Activated naive CD8-positive, alpha-beta T cell treated with anti-CD3 and anti-CD28 coated beads, Interleukin-2, amount 50 U/mL, for 24 hours (primary cell): ENCODE data around the gene GUCA2B.

Experiments used
- ATAC-seq: fragments of 150-1000 bp; cut with Tn5 transposase; one replicate; pipeline ENCODE4 v1.10.0; 2021
- DNase-seq: peaks from one replicate; pipeline ENCODE4 v3.0.0; 2021
- H3K27ac Mint-ChIP-seq: one replicate; pipeline ENCODE4 v1.8.0; 2021; ENCODE audit warnings: mild to moderate bottlenecking, mixed read lengths
- H3K27me3 Mint-ChIP-seq: one replicate; pipeline ENCODE4 v1.8.0; 2021; ENCODE audit warnings: mixed read lengths
- H3K36me3 Mint-ChIP-seq: one replicate; pipeline ENCODE4 v1.8.0; 2021; ENCODE audit warnings: low read depth, mixed read lengths
- H3K4me1 Mint-ChIP-seq: one replicate; pipeline ENCODE4 v1.8.0; 2021; ENCODE audit warnings: mixed read lengths
- H3K4me3 Mint-ChIP-seq: one replicate; pipeline ENCODE4 v1.8.0; 2021; ENCODE audit warnings: mild to moderate bottlenecking, moderate library complexity, mixed read lengths
- H3K9me3 Mint-ChIP-seq: one replicate; pipeline ENCODE4 v1.8.0; 2021; ENCODE audit warnings: mixed read lengths

Gene GUCA2B

DNA sequence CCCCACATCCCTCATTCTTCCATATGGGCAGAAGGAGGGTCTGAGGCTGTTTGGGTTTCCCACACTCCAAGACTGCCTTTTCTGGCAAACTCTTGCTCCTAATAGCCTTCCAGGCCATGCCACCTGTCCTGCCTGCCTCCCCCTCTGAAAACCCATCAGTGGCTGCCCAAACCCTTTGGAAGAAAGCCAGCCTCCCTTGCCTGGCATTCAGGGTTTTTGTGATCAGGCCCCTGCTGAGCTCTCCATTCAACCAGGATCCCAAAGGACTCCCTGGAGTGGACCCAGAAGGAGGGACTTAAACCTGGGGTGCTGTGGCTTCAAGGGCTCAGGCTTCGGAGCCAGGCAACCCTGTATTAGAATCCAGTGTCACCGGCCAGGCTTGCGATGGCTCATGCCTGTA lies 15.6 kb downstream of the GUCA2B start:
- no peaks in the 10 kb centered on the region for H3K9me3 Mint-ChIP-seq
- no peaks in the 10 kb centered on the region for H3K36me3 Mint-ChIP-seq
- H3K27me3 Mint-ChIP-seq = no peaks in the 10 kb centered on the region
- no peak overlapping the region for H3K4me3 Mint-ChIP-seq
- no peak for DNase-seq
- no peak for ATAC-seq
- no peaks in the 10 kb centered on the region for H3K4me1 Mint-ChIP-seq
- H3K27ac Mint-ChIP-seq = no peak overlapping the region

DNA sequence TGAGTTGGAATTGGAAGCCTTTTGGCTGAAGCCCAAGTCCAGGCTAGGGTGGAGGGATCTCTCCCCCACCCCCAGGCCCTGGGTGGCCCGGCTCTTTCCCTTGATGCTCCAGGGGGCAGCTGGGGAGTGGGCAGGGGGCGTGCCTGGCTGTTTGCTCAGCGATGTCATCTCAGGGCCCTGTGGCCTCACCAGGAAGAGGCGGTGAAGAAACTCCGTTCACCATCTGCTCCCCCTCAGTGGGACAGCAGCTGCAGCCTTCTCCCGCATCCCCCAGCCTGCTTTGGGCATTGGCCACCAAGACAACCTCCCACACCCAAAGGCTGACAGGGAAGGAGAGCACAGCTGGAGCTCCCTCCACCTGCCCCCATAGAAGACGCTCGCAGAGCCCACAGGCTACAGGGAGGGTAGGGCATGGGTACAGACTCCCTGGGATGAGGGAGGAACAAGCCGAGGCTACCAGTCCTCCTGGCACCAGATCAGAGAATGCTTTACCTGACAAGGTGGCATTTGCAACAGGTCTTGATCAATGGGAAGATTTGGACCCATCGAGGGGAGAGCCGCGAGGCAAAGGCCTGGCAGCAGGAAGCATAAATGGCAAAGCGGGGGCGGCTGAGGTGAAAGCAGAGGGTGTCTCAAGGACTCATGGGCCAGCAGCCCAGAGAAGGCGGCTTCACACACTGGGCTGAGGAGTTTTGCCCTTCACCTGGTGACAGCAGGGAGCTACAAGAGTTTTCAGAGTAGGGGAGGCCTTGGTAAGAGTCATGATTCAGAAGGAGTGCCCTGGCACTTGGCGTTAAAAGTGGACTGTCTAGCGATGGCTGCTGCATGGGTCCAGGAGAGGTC lies 17.8 kb downstream of the GUCA2B start:
- no peaks in the 10 kb centered on the region for H3K9me3 Mint-ChIP-seq
- no peak overlapping the region for H3K4me3 Mint-ChIP-seq
- no peaks in the 10 kb centered on the region for H3K36me3 Mint-ChIP-seq
- H3K27ac Mint-ChIP-seq = no peak overlapping the region
- no peaks in the 10 kb centered on the region for H3K27me3 Mint-ChIP-seq
- no peak for DNase-seq
- H3K4me1 Mint-ChIP-seq = no peaks in the 10 kb centered on the region
- no peak for ATAC-seq

DNA sequence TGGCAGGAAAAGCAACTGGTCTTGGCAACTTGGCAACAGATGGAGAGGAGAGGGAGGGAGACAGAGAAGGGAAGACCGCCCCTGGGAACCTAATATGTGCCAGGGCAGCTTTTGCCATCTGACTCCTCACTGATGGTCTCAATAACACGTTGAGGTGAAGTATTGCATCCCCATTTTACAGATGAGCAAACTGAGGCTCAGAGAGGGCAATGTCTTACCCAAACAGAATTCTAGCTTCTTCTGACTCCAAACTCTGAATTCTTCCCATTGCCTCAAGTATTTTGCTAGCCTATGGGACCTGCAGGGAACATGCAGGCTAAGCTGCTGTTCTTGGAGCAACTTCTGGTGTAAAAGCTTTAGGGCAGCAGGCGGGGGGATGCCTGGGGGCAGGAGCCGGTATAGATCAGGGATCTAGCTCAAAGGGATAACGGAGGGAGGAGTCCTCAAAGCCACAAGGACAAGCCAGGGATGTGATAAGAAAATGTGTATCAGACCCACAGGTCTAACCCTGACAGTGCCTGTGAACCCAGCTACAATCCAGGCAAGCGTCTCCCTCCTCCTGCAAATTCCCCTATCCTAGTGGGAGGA lies 18.6 kb downstream of the GUCA2B start:
- ATAC-seq (no peak), DNase-seq (no peak)
- H3K4me3 Mint-ChIP-seq = no peak overlapping the region
- peaks cover 1% of the 10 kb centered on the region for H3K36me3 Mint-ChIP-seq
- no peak overlapping the region for H3K27ac Mint-ChIP-seq
- no peaks in the 10 kb centered on the region for H3K4me1 Mint-ChIP-seq
- H3K27me3 Mint-ChIP-seq = no peaks in the 10 kb centered on the region
- no peaks in the 10 kb centered on the region for H3K9me3 Mint-ChIP-seq

DNA sequence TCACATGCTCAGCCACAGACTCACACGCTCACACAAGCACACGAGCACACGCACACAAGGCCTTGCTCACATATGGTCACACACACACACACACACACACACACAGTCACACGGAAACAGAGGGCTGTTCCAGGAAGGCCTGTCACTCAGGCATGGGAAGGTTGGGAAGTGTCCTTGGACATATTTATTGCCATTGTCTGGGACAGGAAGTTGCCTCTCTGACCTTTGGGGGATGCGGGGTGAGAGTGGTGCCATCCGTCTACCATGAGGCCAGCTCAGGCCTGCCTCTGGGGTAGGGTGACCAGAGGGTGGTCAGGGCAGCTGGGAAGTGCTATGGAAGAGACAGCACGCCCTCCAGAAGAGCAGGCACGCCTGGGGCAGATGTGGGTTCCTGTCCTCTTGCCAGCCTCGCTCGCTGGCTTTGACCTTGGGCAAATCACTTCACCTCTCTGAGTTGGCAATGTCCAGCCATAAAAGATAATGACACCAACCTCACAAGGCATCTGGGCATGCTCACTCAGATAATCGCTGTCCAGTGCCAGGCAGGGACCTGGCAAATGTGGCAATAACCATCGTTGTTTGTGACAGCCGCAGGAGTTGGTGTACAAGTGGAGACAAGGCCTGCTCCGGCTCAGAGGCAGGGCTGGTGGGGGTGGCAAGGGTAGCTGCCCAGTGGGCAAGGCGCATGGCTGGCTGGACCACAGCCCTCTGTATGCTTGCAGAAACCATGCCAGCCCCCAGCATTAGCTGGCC lies 19.3 kb downstream of the GUCA2B start:
- peaks cover 3% of the 10 kb centered on the region for H3K36me3 Mint-ChIP-seq
- no peak overlapping the region for H3K27ac Mint-ChIP-seq
- H3K27me3 Mint-ChIP-seq = no peaks in the 10 kb centered on the region
- H3K9me3 Mint-ChIP-seq = no peaks in the 10 kb centered on the region
- DNase-seq = no peak
- ATAC-seq = no peak
- H3K4me3 Mint-ChIP-seq = no peak overlapping the region
- no peaks in the 10 kb centered on the region for H3K4me1 Mint-ChIP-seq

DNA sequence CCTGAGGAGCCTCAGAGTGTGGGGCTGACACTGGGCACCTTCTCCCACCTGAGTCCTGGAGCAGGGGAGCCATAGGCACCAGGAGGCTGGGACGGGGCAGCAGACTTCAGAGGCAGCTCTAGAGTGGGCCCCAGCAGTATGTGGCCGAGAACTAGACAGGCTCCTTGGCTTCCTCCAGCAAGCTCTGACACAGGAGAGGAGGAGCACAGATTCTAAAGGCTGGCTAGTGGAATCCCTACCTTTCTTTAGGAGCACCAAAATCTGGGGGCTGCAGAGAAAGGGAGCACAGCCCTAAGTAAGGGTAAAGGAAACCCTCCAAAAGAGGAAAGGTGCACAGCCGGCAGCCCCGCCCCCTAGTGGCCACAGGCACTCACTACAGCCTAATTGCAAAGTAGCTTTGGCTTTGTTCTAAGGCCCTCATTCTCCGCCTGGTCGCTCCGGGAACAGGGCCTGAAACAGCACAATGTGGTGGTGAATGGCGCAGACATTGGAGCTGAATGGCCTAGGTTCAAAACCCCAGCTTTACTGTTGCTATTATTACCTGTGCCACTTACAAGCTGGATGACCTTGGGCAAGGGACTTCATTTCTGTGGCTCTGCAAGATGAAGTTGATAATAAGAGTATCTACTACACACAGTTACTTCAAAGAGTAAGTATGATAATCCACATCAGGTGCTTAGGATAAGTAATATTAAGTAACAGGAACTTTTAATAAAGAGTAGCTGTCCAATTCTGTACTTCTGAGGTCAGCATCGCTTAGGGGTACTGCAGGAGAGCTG lies 20.1 kb downstream of the GUCA2B start:
- no peaks in the 10 kb centered on the region for H3K27me3 Mint-ChIP-seq
- H3K4me3 Mint-ChIP-seq = no peak overlapping the region
- peak; percentile 67 for ATAC-seq
- no peak overlapping the region for H3K27ac Mint-ChIP-seq
- DNase-seq = peak; percentile 72
- H3K4me1 Mint-ChIP-seq = no peaks in the 10 kb centered on the region
- H3K36me3 Mint-ChIP-seq = peaks cover 3% of the 10 kb centered on the region
- no peaks in the 10 kb centered on the region for H3K9me3 Mint-ChIP-seq

DNA sequence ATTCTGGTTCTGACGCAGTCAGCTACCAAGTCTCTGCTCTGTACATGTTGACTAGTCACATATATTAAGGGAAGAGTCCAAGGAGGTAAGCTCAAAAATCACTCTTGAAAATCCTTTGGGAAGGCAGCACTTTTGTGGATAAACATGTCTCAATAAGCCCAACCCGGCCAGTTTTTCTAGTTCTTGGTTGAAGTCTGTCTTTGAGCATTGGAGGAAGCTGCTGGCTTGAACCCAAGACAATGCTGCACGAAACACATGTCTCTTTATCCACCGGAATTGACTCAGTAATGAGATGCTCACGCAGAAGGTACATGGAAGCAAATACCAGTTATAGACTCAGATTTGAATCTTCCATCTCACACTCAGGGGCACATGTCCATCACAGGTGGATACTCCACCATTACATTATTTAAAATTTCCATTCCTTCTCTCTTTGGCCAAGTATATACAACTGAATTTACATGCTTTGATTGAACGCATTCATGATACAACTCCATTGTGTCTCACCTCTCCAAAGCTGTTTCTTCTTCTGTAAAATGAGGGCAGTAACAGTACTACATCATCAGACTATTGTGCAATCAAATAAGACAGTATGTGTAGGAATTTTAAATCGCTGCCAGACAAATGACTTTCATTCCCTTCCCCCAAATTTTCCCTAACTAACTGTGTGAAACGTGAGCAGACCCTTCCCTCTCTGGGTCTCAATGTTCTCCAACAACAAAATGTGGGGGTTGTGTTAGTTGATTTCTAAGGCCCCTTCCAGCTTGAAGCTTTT lies 20.9 kb downstream of the GUCA2B start:
- Mint-ChIP-seq H3K4me3 (no peak overlapping the region), H3K27ac (no peak overlapping the region), H3K9me3 (no peaks in the 10 kb centered on the region), H3K36me3 (peaks cover 3% of the 10 kb centered on the region), H3K4me1 (no peaks in the 10 kb centered on the region), H3K27me3 (no peaks in the 10 kb centered on the region)
- ATAC-seq = no peak
- DNase-seq = no peak

DNA sequence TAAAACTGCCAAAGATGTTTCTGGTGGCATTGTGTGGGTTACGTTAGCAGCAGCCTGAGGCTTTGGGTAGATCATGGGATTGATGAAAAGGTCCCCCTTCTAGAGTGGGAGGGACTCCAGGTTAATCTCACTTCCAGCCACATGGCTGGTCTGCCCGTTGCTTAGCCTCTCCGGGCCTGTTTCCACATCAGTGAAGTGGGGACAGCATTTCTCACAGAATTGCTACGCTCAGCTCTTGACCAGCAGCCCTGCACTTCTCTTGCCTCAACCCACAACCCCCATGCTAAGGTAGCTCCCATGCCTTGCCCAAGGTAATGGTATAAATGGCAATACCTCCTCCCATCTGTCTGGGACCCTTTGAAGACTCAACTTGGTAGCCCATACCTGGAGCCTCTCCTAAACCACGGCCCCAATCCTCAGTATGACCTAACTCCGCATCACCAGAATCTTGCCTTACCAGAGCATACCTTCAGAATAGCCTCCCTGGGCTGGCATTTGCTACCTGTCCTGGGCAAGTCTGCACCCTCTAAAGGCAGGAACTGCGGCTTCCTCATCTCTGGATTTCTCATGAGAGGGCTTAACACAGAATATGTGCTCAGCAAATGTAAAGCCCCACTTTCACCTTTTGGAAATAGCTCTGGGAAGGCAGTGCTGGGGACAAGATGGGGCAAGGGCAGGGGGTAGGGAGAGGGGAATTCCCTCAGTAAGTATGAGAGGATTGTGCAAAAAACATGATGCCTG lies 22.3 kb downstream of the GUCA2B start:
- no peak overlapping the region for H3K27ac Mint-ChIP-seq
- no peaks in the 10 kb centered on the region for H3K9me3 Mint-ChIP-seq
- ATAC-seq = no peak
- peaks cover 4% of the 10 kb centered on the region for H3K36me3 Mint-ChIP-seq
- no peaks in the 10 kb centered on the region for H3K4me1 Mint-ChIP-seq
- no peak overlapping the region for H3K4me3 Mint-ChIP-seq
- no peak for DNase-seq
- no peaks in the 10 kb centered on the region for H3K27me3 Mint-ChIP-seq

DNA sequence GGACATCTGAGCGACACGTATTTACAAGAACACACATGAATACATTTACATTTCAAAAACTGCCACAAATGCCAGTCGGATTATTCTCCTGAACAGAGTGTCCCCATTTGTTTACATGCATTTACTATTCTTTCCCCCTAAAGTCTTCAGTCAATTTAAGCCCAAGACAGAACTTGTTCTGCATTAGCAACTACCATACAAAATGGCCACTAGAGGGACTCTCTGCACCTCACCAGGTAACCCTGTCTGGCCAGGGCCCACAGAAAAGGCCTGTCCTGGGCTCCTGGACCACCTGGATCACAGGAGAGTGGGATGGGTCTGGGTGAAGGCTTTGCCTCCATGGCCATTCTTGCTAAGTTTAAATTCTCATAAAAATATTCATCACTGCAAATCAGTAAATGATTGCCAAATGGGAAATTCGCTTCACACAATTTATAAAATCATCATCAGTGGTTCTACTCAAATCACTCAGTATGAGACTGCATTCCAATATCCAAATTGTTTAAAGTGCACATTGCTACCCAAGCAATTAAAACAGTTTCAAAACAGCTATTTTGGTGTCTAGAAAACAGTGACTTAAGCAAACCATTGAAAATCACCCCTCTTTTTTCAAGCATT lies 23.8 kb downstream of the GUCA2B start:
- no peak overlapping the region for H3K27ac Mint-ChIP-seq
- no peaks in the 10 kb centered on the region for H3K4me1 Mint-ChIP-seq
- H3K27me3 Mint-ChIP-seq = no peaks in the 10 kb centered on the region
- H3K4me3 Mint-ChIP-seq = no peak overlapping the region
- ATAC-seq = no peak
- no peak for DNase-seq
- peaks cover 7% of the 10 kb centered on the region for H3K36me3 Mint-ChIP-seq
- no peaks in the 10 kb centered on the region for H3K9me3 Mint-ChIP-seq

DNA sequence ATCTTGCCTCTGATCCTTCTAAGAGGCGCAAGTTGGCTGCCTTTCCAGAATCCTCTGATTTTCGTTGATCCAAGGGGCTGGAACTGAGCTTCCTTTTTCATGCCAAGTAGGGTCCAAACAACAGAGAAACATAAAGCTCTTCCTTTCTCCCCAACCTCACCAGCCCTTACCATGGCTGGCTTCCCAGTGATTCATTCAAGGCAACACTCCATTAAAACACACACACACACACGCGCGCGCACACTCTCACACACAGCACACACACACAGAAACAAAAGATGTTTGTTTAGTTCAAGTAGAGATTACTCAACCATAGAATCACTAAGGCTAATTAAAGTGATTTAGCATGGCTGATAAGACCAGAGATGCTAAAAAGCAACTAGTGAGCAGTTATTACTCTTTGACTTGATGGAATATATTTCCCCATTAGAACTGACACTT lies 24.4 kb downstream of the GUCA2B start:
- peaks cover 7% of the 10 kb centered on the region for H3K36me3 Mint-ChIP-seq
- H3K4me3 Mint-ChIP-seq = no peak overlapping the region
- H3K9me3 Mint-ChIP-seq = no peaks in the 10 kb centered on the region
- no peaks in the 10 kb centered on the region for H3K4me1 Mint-ChIP-seq
- H3K27ac Mint-ChIP-seq = no peak overlapping the region
- no peaks in the 10 kb centered on the region for H3K27me3 Mint-ChIP-seq
- ATAC-seq (no peak), DNase-seq (no peak)

DNA sequence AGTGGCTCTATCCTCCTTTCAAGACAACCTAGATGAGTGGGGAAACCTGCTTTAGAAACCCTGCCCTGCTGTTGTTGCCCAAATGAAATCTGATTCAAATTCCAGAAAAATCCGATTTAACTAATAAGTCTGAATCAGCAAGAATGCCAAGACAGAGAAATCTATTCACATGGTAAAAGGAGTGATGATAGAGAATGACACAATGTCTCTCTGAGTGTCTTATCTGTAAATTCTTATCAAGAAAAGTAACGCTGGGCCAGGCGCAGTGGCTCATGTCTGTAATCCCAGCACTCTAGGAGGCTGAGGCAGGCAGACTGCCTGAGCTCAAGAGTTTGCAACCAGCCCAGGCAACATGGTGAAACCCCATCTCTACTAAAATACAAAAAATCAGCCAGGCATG lies 25.0 kb downstream of the GUCA2B start:
- Mint-ChIP-seq H3K4me3 (no peak overlapping the region), H3K27ac (no peak overlapping the region), H3K4me1 (no peaks in the 10 kb centered on the region), H3K27me3 (no peaks in the 10 kb centered on the region), H3K9me3 (no peaks in the 10 kb centered on the region), H3K36me3 (peaks cover 7% of the 10 kb centered on the region)
- ATAC-seq (no peak), DNase-seq (no peak)

DNA sequence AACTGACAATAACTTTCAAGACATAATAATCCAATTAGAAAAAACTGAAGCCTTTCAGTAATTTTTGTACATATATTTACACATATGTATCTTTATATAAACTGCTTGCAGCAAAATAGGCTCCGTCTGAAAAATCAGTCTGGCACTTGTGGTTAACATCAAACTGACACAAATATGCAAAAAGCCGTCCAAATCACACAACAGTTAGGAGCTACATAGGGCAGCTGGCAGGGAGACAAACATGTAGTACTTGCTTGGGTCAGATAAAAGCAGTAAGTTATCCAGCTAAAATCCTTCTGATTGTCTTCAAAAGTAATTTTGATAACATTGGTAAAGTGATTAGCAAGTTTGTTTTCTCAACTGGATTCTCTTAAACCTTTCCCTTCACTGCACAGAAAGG lies 26.1 kb downstream of the GUCA2B start:
- DNase-seq = no peak
- Mint-ChIP-seq H3K4me3 (no peak overlapping the region), H3K27ac (no peak overlapping the region), H3K27me3 (no peaks in the 10 kb centered on the region), H3K4me1 (no peaks in the 10 kb centered on the region), H3K36me3 (peaks cover 7% of the 10 kb centered on the region), H3K9me3 (no peaks in the 10 kb centered on the region)
- ATAC-seq = no peak

DNA sequence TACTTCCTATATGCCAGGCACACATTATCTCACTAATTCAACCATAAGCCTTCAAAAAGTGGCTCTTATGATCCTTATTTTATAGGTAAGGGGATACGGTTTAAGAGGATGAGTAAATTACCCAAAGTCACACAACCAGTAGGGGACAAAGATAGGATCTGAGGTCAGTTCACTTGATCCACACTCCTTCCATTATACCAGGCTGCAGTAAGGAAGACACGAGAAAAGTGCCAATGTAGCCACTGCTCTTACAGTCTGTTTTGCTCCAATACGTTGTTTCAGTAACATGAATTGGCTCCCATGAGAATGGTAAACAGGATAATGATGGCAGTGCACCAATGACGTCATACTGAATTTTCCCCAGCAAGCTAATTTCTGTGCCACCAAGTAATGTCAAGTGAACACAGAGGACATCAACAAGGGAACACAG lies 26.7 kb downstream of the GUCA2B start:
- Mint-ChIP-seq H3K4me1 (no peaks in the 10 kb centered on the region), H3K27me3 (no peaks in the 10 kb centered on the region), H3K36me3 (peaks cover 13% of the 10 kb centered on the region), H3K9me3 (no peaks in the 10 kb centered on the region), H3K27ac (no peak overlapping the region), H3K4me3 (no peak overlapping the region)
- no peak for ATAC-seq
- DNase-seq = no peak

DNA sequence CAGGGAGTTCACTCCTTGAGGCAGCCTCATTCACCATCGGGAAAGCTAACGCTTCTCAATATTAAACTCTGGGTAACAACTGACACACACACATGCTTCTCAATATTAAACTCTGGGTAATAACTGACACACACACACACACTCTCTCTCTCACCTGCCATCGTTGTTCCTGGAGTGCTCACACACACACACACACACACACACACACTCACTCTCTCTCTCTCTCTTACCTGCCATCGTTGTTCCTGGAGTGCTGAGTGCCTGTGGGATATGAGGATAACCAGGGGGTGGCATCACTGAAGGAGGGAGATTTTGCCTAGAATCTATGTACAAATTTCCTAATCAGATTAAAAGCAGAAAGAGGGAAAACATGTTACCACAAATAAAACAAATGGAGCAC lies 28.5 kb downstream of the GUCA2B start:
- Mint-ChIP-seq H3K27ac (peak overlapping the region; percentile 37), H3K36me3 (peaks cover 18% of the 10 kb centered on the region), H3K4me3 (no peak overlapping the region), H3K9me3 (no peaks in the 10 kb centered on the region), H3K27me3 (no peaks in the 10 kb centered on the region), H3K4me1 (no peaks in the 10 kb centered on the region)
- DNase-seq = no peak
- no peak for ATAC-seq
